ENCODE measurements around the gene GPX3. TPM values are rescaled to one million over a fixed set of nuclear protein-coding genes. Genes with fewer than 3 reads are reported as not detected.

Gene GPX3
- total RNA-seq, 2 experiments from 2014 or later: not detected

DNA sequence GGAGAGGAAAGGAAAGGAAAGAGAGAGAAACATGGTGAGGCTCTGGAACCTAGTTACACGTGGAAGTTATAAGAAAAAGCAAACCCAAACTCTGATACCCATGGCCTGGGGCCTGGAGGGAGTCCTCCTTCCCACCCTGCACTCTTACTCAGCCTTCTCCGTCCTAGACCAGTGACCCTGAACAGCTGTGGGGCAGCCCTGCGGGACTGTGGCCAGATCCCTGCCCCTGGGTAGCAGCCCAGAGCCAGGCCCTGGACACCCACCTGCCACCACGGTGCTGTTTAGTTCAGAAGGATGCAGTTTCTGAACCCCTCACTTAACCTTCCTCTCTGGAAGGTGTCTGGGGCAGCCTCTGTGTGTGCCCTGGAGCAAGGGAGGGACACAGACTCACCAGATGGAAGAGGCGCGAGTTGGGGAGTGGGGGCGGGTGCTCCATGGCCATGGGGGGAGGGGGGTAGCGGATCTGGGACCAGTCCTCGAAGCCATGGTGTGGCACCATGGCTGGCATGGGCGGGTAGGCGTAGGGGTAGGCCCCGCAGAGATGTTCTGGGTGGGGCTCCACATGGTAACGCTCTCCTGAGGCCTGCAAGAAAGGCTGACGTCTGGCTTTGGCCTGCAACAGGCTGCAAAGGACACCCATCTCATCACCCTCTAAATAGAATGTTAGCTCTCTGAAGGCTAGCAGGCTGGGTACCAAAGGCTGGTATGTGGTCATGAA is 13.0 kb downstream of the GPX3 start:
- Mint-ChIP-seq H3K4me1 (no peaks in the 10 kb centered on the region), H3K36me3 (peaks cover 47% of the 10 kb centered on the region), H3K9me3 (no peaks in the 10 kb centered on the region), H3K4me3 (no peak overlapping the region), H3K27me3 (no peaks in the 10 kb centered on the region), H3K27ac (no peak overlapping the region)
- no peak for DNase-seq
- ATAC-seq (ENCODE audit: low read depth): no peak
- POLR2A ChIA-PET: no interaction called here

- no peaks in the 10 kb centered on the region for H3K4me1 Mint-ChIP-seq
- no peak overlapping the region for H3K4me3 Mint-ChIP-seq
- ATAC-seq (ENCODE audit: low read depth) (no peak), DNase-seq (no peak)
- no peak overlapping the region for H3K27ac Mint-ChIP-seq
- H3K27me3 Mint-ChIP-seq: no peaks in the 10 kb centered on the region
- peaks cover 44% of the 10 kb centered on the region for H3K36me3 Mint-ChIP-seq
- POLR2A ChIA-PET: no interaction called here
- H3K9me3 Mint-ChIP-seq: no peaks in the 10 kb centered on the region
Observed at GRCh38 chr5:151034422-151035379, 14.3 kb downstream of the GPX3 start.

DNA sequence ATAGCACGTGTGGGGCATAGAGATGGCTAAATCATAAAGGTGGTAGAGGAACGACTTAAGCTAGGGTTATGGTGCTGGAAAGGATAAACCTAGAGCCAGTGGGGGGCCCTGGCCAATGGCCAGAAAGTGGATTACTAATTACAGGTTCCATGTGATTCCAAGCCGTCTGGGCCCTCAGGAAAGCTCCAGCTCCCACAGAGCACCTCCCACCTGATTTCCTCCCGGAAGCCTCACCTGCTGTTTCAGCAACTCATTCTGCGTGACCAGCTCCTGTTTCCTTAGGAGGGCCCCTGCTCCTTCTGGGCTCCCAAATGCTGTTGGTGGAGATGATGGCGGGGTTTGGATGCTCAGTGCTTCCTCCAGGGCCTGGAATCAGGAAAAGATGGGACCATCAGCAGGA is 16.2 kb downstream of the GPX3 start:
- H3K4me3 Mint-ChIP-seq: no peak overlapping the region
- H3K36me3 Mint-ChIP-seq: peaks cover 40% of the 10 kb centered on the region
- H3K27me3 Mint-ChIP-seq: no peaks in the 10 kb centered on the region
- no peak overlapping the region for H3K27ac Mint-ChIP-seq
- H3K4me1 Mint-ChIP-seq: no peaks in the 10 kb centered on the region
- DNase-seq (no peak), ATAC-seq (ENCODE audit: low read depth) (no peak)
- no peaks in the 10 kb centered on the region for H3K9me3 Mint-ChIP-seq
- POLR2A ChIA-PET: no interaction called here

DNA sequence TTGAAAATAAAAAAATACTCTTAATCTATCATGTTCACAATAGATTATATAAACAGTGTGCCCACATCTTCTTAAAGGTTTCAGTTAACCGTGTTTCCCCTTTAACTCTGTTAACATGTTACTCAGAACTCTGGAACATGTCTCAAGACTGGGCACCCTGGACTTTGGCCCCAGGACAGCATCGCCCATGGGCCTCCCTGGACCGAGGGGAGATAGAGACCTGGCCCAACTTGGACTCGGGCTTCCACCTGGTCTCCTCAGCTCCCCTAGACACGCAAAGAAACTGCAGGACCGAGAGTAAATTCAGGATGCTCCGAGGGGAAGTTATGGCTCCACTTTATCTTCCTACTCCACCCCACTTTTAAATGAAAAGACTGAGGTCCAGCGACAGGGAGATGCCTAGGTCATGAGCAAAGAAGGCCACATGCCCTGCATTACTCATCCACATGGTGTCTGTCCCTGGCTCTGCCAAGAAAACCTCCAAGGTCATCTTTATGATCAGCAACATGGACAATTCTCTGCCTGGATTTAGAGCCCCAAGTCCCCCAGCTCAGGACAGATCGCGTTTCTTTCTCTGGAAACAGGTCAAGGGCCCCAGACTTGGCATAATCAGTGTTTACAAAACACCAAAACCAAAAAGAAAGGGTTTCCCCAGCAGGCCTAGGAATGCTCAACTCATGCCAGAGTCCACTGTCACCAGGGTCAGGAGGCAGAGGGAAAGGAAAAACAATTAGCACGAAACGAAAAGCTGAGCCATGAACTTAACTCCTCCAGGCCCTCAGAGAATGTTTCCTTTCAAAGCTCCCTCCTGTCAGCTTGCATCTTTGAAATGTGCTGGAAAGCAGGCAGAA is 17.4 kb downstream of the GPX3 start:
- Mint-ChIP-seq H3K4me1 (peaks cover 2% of the 10 kb centered on the region), H3K36me3 (peaks cover 33% of the 10 kb centered on the region), H3K4me3 (no peak overlapping the region), H3K9me3 (no peaks in the 10 kb centered on the region), H3K27me3 (no peaks in the 10 kb centered on the region), H3K27ac (no peak overlapping the region)
- POLR2A ChIA-PET: interaction anchor here (0.6 kb wide), 1 partner anchor 384 kb away, joined by 3 read pairs; no protein-coding TSS in a partner anchor
- no peak for ATAC-seq (ENCODE audit: low read depth)
- no peak for DNase-seq

DNA sequence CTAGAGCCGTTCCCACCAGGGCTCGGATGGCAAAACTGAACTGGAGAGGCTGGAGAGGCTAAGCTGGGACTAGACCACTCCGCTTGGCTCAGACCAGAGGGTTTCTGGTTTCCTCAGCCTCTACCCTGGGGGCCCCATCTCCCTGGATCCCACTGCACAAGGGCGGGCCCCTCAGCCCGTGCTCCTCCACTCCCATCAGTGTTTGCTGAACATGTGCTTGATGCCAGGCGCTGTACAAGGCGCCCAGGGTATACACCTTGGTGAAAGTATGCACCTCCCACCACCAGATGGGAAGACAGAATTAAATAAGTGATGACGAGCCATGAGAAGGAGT is 18.0 kb downstream of the GPX3 start:
- peaks cover 36% of the 10 kb centered on the region for H3K36me3 Mint-ChIP-seq

DNA sequence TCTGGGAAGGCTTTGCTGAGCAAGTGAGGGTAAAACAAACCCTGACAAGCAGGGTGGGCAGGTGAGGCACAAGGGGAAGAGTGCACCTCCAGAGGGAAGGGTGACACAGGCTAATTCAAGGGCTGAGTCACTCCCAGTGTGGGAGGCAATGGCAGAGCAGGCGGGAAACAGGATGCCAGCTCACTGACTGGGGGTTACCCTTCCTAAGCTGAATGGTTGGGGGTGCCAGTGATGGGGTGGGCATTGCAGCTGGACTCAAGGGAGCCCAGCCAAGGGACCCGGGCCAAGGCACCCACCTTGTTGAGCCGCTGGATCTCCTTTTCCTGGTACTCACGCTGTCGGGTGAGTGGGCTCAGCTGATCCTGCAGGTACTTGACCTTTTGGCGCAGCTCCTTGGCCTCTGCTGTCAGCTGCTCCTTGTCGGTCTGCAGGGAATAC is 18.4 kb downstream of the GPX3 start:
- no peaks in the 10 kb centered on the region for H3K27me3 Mint-ChIP-seq
- DNase-seq (no peak), ATAC-seq (ENCODE audit: low read depth) (no peak)
- no peaks in the 10 kb centered on the region for H3K9me3 Mint-ChIP-seq
- peaks cover 2% of the 10 kb centered on the region for H3K4me1 Mint-ChIP-seq
- H3K27ac Mint-ChIP-seq: peak overlapping the region; percentile 60
- H3K36me3 Mint-ChIP-seq: peaks cover 34% of the 10 kb centered on the region
- POLR2A ChIA-PET: no interaction called here
- no peak overlapping the region for H3K4me3 Mint-ChIP-seq

More for the DNA sequence above, 18.0 kb downstream of the GPX3 start:
- Mint-ChIP-seq H3K4me1 (peaks cover 2% of the 10 kb centered on the region), H3K4me3 (no peak overlapping the region), H3K27me3 (no peaks in the 10 kb centered on the region), H3K9me3 (no peaks in the 10 kb centered on the region), H3K27ac (peak overlapping the region; percentile 60)
- ATAC-seq (ENCODE audit: low read depth) (no peak), DNase-seq (no peak)
- POLR2A ChIA-PET: interaction anchor here (0.6 kb wide), 1 partner anchor 384 kb away, joined by 3 read pairs; no protein-coding TSS in a partner anchor

GRCh38 chr5:151039665-151040064 is 19.3 kb downstream of the GPX3 start:
- H3K36me3 Mint-ChIP-seq: peaks cover 29% of the 10 kb centered on the region
- ATAC-seq (ENCODE audit: low read depth) (no peak), DNase-seq (no peak)
- POLR2A ChIA-PET: no interaction called here
- no peak overlapping the region for H3K4me3 Mint-ChIP-seq
- no peaks in the 10 kb centered on the region for H3K27me3 Mint-ChIP-seq
- no peaks in the 10 kb centered on the region for H3K9me3 Mint-ChIP-seq
- peaks cover 2% of the 10 kb centered on the region for H3K4me1 Mint-ChIP-seq
- H3K27ac Mint-ChIP-seq: no peak overlapping the region

DNA sequence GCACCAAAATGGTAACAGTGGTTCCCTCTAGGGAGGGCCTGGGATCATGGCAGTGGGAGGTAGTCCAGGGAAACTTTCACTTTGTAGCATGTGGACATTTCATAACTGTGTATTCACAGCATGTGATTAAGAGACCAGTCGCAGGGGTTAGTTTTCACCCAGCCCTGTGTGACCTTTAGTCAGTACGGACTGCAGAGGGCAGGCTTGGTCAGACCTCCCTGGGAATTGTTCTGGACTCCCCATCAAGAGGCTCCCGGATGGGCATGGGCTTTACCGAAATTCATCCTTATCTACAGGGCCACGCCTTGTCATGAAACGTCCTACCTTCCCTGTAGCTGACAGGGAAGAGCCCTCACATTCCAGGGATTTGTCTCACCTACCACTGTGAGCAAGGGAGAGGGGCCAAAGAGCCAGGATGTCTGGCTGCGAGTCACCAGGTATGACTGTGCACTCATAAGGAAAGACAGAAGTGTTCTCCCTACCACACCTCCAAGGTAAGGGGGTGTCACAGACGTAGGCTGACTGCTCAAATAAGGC is 19.9 kb downstream of the GPX3 start:
- H3K36me3 Mint-ChIP-seq: peaks cover 28% of the 10 kb centered on the region
- H3K27ac Mint-ChIP-seq: no peak overlapping the region
- H3K27me3 Mint-ChIP-seq: no peaks in the 10 kb centered on the region
- H3K4me3 Mint-ChIP-seq: no peak overlapping the region
- ATAC-seq (ENCODE audit: low read depth): no peak
- H3K9me3 Mint-ChIP-seq: no peaks in the 10 kb centered on the region
- POLR2A ChIA-PET: no interaction called here
- DNase-seq: no peak
- H3K4me1 Mint-ChIP-seq: peaks cover 2% of the 10 kb centered on the region

DNA sequence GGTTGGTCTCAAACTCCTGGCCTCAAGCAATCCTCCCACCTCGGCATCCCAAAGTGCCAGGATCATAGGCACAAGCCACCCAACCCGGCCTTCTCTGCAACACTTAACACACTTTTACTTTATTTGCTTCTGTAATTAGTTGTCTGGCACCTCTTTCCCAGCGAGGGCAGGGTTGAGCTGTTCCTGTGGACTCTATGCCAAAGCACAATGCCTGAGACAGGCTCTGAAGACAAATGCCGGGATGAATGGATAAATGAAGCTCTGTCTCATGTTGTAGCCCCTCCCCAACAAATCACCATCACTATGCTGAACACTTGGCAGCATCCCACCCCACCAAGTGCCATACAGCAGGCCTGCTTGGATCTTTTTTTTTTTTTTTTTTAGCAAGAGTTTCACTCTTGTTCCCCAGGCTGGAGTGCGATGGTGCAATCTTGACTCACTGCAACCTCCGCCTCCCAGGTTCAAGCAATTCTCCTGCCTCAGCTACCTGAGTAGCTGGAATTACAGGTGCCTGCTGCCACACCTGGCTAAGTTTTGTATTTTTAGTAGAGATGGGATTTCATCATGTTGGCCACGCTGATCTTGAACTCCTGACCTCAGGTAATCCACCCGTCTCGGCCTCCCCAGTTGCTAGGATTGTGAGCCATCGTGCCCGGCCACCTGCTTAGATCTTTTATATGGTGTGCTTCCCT is 21.3 kb downstream of the GPX3 start:
- Mint-ChIP-seq H3K4me1 (peaks cover 2% of the 10 kb centered on the region), H3K27ac (no peak overlapping the region), H3K27me3 (no peaks in the 10 kb centered on the region), H3K9me3 (no peaks in the 10 kb centered on the region), H3K36me3 (peaks cover 34% of the 10 kb centered on the region), H3K4me3 (no peak overlapping the region)
- ATAC-seq (ENCODE audit: low read depth) (no peak), DNase-seq (no peak)
- POLR2A ChIA-PET: no interaction called here

GRCh38 chr5:151042453-151043093 is 22.2 kb downstream of the GPX3 start:
- H3K4me3 Mint-ChIP-seq: no peak overlapping the region

DNA sequence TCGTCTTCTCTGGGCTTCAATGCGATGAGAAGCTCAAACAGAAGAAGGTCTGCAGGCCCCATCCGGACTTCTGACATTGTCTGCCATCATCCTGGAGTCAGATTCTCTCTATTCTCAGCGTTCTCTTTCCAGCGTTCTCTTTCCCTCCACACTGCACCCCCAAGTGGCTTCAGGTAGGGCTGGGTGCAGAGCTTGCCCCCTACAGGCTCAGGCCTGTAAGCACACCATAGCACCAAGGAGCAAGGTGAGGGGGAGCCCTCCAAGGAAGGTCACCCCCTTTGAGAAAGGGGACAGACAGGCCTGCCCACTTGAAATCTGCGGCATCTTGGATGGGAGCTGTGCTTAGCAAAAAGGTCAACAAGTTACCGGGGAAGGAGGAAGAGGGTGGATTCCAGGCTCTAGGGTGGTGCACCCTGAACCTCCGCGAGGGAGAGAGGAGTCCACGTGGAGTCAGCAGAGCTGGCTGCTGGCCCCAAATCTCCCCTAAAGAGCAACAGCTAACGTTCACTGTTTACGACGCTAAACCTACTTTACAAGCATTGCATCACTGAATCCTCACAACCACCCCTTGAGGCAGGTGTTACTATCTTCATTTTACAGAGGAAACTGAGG is 27.5 kb downstream of the GPX3 start:
- Mint-ChIP-seq H3K9me3 (no peaks in the 10 kb centered on the region), H3K4me3 (no peak overlapping the region), H3K4me1 (peaks cover 13% of the 10 kb centered on the region), H3K36me3 (peaks cover 34% of the 10 kb centered on the region), H3K27ac (no peak overlapping the region), H3K27me3 (no peaks in the 10 kb centered on the region)
- POLR2A ChIA-PET: no interaction called here
- ATAC-seq (ENCODE audit: low read depth) (peak; percentile 64), DNase-seq (no peak)

More at GRCh38 chr5:151042453-151043093, 22.2 kb downstream of the GPX3 start:
- POLR2A ChIA-PET: no interaction called here
- H3K36me3 Mint-ChIP-seq: peaks cover 34% of the 10 kb centered on the region
- H3K9me3 Mint-ChIP-seq: no peaks in the 10 kb centered on the region
- no peaks in the 10 kb centered on the region for H3K27me3 Mint-ChIP-seq
- ATAC-seq (ENCODE audit: low read depth) (no peak), DNase-seq (no peak)
- H3K27ac Mint-ChIP-seq: peak overlapping the region; percentile 1
- H3K4me1 Mint-ChIP-seq: peaks cover 4% of the 10 kb centered on the region

DNA sequence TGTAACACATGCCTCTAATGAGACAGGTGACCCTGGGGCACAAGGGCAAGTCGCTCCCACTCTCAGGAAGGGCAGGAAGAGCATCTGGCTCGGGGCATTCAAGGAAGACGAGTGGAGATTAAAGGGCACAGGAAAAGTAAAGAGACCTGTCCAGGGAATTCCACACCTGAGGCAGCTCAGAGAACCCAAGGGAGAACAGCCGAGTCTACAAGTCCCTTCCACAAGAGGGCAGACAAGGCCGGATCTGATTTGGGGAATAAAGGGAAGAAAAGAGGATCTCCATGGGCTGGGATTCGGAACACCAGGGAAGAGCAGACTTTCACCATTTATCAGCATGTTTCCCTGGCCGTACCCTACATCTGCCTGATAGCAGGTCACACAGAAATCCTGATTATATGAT is 28.1 kb downstream of the GPX3 start:
- no peaks in the 10 kb centered on the region for H3K27me3 Mint-ChIP-seq
- H3K4me3 Mint-ChIP-seq: no peak overlapping the region
- H3K36me3 Mint-ChIP-seq: peaks cover 31% of the 10 kb centered on the region
- no peak overlapping the region for H3K27ac Mint-ChIP-seq
- peaks cover 16% of the 10 kb centered on the region for H3K4me1 Mint-ChIP-seq
- ATAC-seq (ENCODE audit: low read depth): no peak
- H3K9me3 Mint-ChIP-seq: no peaks in the 10 kb centered on the region
- DNase-seq: no peak
- POLR2A ChIA-PET: no interaction called here
